Measurements from ENCODE around the gene SLC39A3.

DNA sequence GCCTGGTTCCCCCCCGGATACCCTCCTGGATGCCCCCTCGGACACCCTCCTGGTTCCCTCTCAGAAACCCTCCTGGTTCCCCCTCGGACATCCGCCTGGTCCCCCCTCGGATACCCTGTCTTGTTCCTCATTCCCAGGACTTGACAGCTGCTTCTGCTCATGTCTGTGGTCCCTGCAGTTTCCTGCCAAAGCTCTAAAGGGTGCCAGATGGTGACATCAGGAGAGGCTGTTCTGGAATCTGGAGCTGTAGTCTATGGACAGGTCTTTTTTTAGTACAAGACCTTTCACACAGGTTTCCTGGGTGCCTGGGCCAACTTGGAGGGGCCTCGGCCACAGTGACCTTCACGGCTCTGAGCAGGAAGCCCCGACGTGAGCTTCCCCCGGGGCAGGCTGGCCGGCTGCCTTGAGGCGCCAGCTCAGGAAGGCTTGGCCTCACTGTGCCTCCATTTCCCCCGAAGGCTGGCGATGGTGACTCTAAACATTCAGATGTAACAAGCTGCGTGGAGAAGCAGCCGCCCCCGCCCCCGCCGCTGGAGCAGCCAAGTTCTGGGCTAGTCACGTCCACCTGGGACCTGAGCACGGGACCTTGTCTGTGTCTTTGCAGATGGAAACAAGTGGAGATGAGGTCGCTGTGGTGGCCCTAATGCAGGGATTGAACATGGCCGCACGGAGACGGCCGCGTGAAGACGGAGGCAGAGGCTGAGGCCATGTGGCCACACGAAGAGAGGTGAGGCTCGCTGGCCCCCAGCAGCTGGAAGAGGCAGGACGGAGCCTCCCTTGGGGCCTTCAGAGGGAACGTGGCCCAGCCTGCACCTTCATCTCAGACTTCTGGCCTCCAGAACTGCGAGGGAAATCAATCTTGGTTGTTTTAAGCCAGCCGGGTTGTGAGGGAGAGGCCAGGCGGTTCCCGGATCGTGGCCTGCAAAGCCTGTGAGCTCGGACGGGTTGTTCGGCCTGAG is 30.5 kb upstream of the SLC39A3 start:
- TF ChIP-seq, protein P1, sequence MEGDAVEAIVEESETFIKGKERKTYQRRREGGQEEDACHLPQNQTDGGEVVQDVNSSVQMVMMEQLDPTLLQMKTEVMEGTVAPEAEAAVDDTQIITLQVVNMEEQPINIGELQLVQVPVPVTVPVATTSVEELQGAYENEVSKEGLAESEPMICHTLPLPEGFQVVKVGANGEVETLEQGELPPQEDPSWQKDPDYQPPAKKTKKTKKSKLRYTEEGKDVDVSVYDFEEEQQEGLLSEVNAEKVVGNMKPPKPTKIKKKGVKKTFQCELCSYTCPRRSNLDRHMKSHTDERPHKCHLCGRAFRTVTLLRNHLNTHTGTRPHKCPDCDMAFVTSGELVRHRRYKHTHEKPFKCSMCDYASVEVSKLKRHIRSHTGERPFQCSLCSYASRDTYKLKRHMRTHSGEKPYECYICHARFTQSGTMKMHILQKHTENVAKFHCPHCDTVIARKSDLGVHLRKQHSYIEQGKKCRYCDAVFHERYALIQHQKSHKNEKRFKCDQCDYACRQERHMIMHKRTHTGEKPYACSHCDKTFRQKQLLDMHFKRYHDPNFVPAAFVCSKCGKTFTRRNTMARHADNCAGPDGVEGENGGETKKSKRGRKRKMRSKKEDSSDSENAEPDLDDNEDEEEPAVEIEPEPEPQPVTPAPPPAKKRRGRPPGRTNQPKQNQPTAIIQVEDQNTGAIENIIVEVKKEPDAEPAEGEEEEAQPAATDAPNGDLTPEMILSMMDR (conservative IDR thresholded peaks at IDR 0.05; ENCODE audit: low read depth, low read length): no peak
- TF ChIP-seq EZH2phosphoT487 (IDR thresholded peaks at IDR 0.05; ENCODE audit: borderline replicate concordance, low read length) (no peak), EZH2 (IDR thresholded peaks at IDR 0.05; ENCODE audit: low read length, unreplicated experiment) (no peak)
